Retinal pigment epithelial cell (primary cell): ENCODE data around the gene THAP4.

ENCODE experiments used
- DNase-seq: peaks from one replicate; pipeline ENCODE4 v3.0.0-alpha.2; 2010; ENCODE audit warnings: low read depth
- H3K4me3 ChIP-seq: 2 replicates; pipeline ENCODE4 v1.5.1; 2011; ENCODE audit warnings: mild to moderate bottlenecking, low read length, control low read depth, moderate library complexity
- TF ChIP-seq, protein P1 (sequence below): conservative IDR thresholded peaks from 2 replicates; pipeline ENCODE4 v1.5.1; 2011; ENCODE audit warnings: low read depth, low read length, control low read depth, inconsistent platforms

Gene THAP4

DNA sequence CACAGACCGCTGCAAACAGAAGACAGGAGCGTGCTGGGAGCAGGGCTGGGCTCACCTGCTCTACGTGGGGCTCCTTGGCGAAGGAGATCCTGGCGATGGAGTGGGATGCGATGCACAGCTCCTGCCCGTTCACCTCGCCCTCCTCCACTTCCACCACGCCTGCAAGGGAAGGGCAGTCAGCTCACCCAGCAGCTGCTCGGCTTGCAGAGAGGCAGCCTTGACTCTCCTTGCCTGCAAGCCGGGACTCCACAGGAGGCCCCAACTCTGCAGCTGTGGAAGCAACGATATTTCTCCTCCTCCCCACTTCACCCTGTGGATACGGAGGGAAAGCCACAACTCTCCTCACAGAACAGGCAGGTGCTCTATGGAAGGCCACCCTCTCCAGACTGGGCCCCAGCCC lies 35.1 kb downstream of the THAP4 start:
- DNase-seq: no peak
- TF ChIP-seq, protein P1, sequence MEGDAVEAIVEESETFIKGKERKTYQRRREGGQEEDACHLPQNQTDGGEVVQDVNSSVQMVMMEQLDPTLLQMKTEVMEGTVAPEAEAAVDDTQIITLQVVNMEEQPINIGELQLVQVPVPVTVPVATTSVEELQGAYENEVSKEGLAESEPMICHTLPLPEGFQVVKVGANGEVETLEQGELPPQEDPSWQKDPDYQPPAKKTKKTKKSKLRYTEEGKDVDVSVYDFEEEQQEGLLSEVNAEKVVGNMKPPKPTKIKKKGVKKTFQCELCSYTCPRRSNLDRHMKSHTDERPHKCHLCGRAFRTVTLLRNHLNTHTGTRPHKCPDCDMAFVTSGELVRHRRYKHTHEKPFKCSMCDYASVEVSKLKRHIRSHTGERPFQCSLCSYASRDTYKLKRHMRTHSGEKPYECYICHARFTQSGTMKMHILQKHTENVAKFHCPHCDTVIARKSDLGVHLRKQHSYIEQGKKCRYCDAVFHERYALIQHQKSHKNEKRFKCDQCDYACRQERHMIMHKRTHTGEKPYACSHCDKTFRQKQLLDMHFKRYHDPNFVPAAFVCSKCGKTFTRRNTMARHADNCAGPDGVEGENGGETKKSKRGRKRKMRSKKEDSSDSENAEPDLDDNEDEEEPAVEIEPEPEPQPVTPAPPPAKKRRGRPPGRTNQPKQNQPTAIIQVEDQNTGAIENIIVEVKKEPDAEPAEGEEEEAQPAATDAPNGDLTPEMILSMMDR: no peak
- no peak overlapping the region for H3K4me3 ChIP-seq

DNA sequence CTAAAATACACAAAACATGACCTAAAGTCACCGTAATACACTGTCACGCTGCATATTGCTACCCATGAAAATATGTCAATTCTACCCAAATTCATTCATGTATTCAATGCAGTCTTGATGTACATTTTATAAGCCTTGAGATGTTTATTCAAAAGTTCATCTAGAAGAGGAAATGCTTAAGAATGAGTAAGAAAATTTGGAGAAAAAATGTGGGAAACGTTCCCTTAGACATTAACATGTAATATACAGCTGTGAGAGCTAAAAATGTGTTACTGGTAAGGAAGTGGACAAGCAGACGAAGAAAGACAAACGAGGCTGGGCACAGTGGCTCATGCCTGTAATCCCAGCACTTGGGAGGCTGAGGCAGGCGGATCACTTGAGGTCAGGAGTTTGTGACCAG lies 37.3 kb downstream of the THAP4 start:
- H3K4me3 ChIP-seq: no peak overlapping the region
- TF ChIP-seq, protein P1: no peak
- DNase-seq: no peak

DNA sequence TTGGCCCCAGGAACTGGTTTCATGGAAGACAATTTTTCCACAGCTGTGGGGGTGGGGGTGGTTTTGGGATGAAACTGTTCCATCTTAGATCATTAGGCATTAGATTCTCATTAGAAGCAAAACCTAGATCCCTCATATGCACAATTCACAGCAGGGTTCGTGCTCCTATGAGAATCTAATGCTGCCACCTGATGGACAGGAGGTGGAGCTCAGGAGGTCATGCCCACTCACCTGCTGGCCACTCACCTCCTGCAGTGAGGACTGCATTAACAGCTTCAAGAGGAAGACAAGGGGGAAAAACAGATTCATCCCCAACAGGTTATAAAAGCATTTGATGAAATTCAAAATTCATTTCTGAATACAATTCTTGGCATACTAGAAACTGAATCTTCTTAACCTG lies 38.5 kb downstream of the THAP4 start:
- H3K4me3 ChIP-seq: no peak overlapping the region
- no peak for DNase-seq
- TF ChIP-seq, protein P1: peak; percentile 35

DNA sequence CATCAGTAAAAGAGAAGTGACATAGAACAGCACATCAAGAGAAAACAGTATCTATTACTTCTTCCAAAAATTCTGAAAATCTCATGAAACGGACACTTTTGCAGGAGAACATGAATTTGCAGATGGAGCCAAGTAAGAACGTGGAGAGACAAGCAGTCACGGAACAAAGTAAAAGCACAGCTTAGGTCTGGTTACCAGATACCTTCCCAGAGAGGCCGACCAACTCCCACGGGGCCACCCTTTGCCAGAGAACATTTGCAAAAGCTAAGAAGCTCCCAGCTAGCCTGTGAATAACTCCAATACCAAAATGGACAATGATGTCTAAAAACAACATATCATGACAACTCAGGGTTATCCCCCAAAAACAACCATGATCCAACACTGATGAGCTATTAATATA lies 38.9 kb downstream of the THAP4 start:
- H3K4me3 ChIP-seq: no peak overlapping the region
- DNase-seq: no peak
- TF ChIP-seq, protein P1: no peak

DNA sequence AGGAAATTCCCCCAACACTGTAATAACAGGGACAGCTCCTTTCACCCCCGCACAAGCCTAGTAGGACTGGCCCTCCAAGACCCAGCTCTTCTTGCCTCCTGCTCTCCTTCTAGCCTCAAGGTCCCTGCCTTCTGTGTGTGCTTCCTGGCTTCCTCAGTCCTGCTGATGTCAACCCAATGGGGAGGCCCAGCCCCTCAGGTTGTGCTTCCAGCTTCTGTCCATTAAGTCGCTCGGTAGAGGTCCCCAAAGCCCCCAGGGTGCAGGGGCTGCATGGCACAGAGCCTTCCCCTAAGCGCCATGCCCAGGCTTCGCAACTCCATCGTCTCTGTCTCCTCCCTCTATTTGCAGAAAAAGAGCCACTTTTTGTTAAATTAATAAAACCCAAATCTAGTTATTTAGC lies 39.4 kb downstream of the THAP4 start:
- TF ChIP-seq, protein P1: no peak
- no peak overlapping the region for H3K4me3 ChIP-seq
- DNase-seq: no peak

DNA sequence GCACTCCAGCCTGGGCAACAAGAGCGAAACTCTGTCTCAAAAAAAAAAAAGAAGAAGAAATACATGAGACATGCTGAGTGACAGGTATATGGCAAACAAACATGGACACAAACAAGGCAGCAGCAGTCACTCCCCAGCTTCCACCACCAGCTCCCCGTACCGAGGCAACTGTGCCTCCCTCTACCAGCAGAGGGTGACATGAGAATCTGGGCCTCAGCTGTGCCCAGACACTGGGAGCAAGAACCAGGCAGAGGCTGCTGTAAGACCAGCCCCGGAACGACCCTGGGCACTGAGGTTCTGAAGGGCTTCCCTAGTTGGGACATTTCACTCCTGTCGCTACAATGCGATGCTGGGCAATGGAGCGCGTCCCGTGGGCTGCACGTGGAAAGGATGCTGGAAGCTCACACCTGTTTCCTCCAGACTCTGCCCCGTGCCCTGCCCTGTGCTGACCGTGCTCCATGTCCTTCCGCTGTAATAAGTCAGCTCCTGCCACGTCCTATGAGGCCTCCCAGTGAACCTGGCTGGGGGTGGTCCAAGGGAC lies 41.3 kb downstream of the THAP4 start:
- DNase-seq: no peak
- no peak overlapping the region for H3K4me3 ChIP-seq
- TF ChIP-seq, protein P1: peak; percentile 28

DNA sequence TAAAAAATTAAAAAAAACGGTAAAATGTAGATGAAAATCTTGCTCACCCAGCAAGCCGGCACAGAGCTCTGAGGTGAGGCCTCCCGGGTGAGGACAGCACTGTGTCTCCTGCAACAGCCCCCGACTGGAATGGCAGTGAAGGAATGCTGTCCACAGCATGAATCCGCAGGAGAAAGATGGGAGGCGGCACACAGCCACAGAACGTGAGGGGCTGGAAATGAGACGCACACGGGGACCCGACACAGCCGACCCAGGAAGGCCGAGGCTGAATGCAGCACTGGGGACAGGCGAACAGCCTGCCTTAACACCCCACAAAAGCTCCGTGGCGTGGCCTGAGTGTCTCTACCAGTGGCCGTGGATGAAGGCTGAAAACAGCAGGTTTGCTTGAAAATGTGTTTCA lies 43.7 kb downstream of the THAP4 start:
- TF ChIP-seq, protein P1: no peak
- no peak overlapping the region for H3K4me3 ChIP-seq
- no peak for DNase-seq
